Measurements from ENCODE around the gene ZNF791.

ZNF791 gene

DNA sequence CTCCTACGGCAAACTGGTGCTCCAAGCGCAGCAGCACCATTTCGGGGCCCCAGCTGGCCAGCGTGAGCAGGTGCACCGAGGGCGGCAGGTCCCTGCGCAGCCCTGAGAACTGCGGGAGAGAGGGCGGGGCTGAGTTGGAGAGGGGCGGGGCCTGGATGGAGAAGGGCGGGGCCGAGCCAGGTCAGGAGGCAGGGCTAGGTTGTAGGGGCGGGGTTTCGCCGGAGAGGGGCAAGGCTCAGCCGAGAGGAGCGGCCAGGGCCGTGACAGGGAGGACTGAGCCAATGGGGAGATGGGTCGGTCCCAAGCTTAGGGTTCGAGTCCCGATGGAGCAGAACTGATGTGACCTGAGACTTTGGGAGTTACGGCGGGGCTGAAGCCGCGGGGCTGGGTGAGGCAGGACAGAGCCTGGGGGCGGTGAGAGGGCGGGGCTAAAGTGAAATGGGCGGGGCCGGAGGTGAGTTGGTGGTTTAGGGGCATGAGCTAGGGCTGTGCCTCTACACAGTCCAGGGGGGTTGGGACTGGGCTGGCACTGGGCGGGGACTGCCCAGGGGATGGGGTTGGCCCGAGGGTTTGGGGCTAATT is 36.9 kb downstream of the ZNF791 start:
- ATAC-seq (peak; percentile 74), DNase-seq (ENCODE audit: low spot score in 2 of 2) (peak in 1 of 2 donors; percentile 14)
- H3K4me3 Mint-ChIP-seq = no peak overlapping the region
- peaks cover 9% of the 10 kb centered on the region for H3K4me1 Mint-ChIP-seq
- H3K36me3 Mint-ChIP-seq = peaks cover 88% of the 10 kb centered on the region
- no peaks in the 10 kb centered on the region for H3K9me3 Mint-ChIP-seq
- H3K27ac Mint-ChIP-seq = peak overlapping the region; percentile 40

DNA sequence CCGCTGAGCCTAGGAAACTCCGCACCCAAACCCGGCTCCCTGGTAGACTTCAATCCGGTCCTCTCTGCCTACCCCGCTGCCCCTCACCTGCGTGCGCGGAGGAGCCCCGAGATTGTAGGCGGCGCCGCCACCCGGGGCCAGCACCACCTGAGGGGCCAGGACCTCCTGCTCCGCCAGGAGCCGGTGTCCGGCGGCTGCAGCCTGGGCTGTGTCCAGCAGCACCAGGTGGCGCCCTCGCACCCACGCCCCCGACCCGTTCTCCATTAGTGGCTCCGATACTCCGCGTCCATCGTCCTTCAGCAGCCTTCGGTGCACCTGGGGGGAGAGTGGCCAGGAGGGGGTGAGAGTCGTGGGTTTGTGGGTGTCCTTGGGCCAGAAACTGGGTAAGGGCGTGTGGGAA is 37.4 kb downstream of the ZNF791 start:
- Mint-ChIP-seq H3K9me3 (no peaks in the 10 kb centered on the region), H3K4me1 (peaks cover 9% of the 10 kb centered on the region), H3K4me3 (no peak overlapping the region), H3K36me3 (peaks cover 88% of the 10 kb centered on the region), H3K27ac (peak overlapping the region; percentile 34)
- ATAC-seq = no peak
- no peak for DNase-seq (ENCODE audit: low spot score in 2 of 2)

DNA sequence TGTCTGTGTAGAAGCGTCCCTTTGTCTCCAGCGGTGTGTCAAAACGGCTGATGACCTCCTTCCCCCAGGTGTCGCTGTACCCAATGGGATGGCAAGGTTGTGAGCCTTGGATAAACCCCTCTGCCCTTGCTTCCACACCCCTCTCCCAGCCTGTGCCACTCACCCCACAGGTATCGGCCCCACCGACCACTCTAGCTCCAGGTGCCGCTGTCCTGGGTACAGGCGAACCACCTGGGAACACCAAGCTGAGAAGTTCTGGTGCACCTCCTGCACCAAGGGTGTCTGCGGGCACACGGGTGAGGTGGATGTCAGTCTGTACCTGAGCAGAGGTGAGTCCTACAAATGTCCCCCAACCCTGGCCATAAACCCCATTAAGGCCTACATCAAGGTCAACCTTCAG is 39.2 kb downstream of the ZNF791 start:
- Mint-ChIP-seq H3K4me1 (peaks cover 9% of the 10 kb centered on the region), H3K27ac (peak overlapping the region; percentile 48), H3K4me3 (no peak overlapping the region), H3K9me3 (no peaks in the 10 kb centered on the region), H3K36me3 (peaks cover 93% of the 10 kb centered on the region)
- ATAC-seq (no peak), DNase-seq (ENCODE audit: low spot score in 2 of 2) (no peak)

DNA sequence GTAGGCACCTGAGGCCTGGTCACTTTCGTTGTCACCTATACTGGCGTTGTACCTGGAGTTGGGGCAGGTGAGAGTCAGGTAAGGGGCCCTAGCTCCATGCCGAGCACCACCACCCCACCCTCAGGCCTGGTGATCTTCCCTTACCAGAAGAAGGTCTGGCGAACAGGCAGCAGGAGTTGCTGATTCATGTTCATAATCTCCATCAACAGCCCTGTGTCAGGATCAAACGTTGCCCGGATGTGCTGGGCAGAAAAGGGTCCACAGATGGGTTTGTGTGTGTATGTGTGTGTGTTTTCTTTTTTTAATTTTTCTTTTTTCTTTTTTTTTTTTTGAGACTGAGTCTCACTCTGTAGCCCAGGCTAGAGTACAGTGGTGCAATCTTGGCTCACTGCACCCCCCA is 41.5 kb downstream of the ZNF791 start:
- no peak overlapping the region for H3K4me3 Mint-ChIP-seq
- H3K36me3 Mint-ChIP-seq = peaks cover 95% of the 10 kb centered on the region
- H3K27ac Mint-ChIP-seq = no peak overlapping the region

DNA sequence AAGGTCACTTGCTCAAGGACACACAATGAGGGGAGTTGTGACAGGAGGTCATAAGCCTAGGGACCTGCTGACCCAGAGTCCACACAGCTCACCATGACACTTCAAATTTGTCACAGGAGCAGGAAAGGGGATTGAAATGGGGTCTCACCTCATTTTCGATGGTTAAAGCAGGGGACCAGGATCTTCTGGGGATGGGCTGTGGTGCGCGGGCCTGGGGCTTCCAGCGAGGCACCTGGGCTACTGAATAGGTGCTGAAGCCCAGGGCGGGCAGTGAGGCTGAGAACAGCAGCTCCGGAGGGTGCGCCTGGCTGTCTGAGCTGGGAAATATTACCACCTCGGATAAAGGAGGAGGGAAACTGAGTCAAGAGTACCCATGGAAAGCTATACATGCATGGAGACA is 44.8 kb downstream of the ZNF791 start:
- Mint-ChIP-seq H3K36me3 (peaks cover 100% of the 10 kb centered on the region), H3K4me3 (no peak overlapping the region), H3K9me3 (no peaks in the 10 kb centered on the region), H3K27ac (peak overlapping the region; percentile 9), H3K4me1 (peaks cover 9% of the 10 kb centered on the region)
- ATAC-seq = no peak
- DNase-seq (ENCODE audit: low spot score in 2 of 2) = no peak

More for the DNA sequence above, 41.5 kb downstream of the ZNF791 start:
- no peak for ATAC-seq
- Mint-ChIP-seq H3K4me1 (peaks cover 14% of the 10 kb centered on the region), H3K9me3 (no peaks in the 10 kb centered on the region)
- DNase-seq (ENCODE audit: low spot score in 2 of 2) = no peak

DNA sequence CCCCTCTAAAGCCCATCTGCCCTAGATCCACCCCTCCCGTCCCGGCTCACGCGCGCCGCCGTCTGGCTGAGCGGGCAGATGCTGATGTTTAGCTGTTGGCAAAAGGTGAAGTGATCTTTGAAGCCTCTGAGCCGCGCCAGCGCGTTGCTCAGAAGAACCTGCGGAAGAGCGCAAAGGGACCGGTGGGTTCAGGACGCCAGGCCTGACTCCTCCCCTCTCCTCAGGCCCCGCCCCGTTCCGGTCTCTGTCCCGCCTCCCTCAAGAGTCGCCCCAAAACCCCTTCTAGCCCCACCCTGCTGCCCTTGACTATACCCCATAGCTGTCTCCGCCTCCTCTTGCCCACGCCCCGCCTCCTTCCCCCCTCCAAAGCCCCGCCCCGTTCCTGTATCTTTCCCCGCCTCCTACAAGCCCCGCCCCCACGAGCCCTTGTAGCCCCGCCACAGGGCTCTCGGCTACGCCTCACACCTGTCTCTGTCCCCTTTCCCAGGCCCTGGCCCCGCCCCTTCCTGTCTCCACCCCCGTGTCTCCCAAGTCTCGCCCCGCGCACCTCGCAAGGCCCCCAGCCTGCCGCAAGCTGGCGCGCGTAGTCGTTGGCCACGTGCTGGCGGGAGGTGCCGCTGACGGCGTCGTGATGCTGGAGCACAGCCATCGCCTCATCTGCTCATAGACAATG is 46.3 kb downstream of the ZNF791 start:
- Mint-ChIP-seq H3K4me3 (no peak overlapping the region), H3K4me1 (peaks cover 9% of the 10 kb centered on the region), H3K27ac (no peak overlapping the region), H3K9me3 (no peaks in the 10 kb centered on the region), H3K36me3 (peaks cover 100% of the 10 kb centered on the region)
- DNase-seq (ENCODE audit: low spot score in 2 of 2) (no peak), ATAC-seq (peak; percentile 39)

DNA sequence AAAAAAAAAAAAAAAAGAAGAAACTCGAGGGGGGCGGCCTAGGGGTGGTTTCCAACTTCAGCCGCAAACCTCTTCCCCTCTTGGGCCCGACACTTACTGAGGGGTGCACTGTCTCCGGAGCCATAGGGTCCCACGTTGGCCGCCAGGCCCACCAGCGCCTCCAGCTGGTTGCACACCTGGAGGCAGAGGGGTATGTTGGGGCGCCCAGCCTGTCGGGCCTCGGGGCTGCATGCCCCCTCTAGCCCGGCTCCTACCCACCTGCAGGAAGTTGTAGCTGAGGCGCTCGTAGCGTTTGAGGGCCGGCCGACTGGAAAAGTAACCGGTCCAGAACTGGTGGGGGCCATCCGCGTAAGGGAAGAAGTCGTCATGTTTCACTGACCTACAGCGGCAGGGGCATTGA is 47.2 kb downstream of the ZNF791 start:
- H3K27ac Mint-ChIP-seq = no peak overlapping the region
- no peak overlapping the region for H3K4me3 Mint-ChIP-seq
- DNase-seq (ENCODE audit: low spot score in 2 of 2) (no peak), ATAC-seq (no peak)
- H3K9me3 Mint-ChIP-seq = no peaks in the 10 kb centered on the region
- peaks cover 9% of the 10 kb centered on the region for H3K4me1 Mint-ChIP-seq
- H3K36me3 Mint-ChIP-seq = peaks cover 100% of the 10 kb centered on the region

DNA sequence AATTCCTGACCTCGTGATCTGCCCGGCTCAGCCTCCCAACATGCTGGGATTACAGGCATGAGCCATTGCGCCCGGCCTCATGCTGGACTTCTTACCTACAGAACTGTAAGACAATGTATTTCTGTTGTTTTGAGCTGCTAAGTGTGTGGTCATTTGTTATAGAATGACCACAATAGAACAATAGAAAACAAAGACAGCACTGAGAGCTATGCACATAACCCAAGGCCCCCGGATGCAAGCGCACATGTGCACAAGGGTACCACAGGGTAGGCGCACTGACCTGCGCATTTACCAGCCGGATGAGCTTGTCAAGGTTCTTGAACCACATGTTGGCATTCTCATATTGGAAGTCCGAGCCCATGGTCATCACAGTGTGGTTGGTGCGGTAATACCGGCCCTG is 50.3 kb downstream of the ZNF791 start:
- Mint-ChIP-seq H3K9me3 (no peaks in the 10 kb centered on the region), H3K36me3 (peaks cover 98% of the 10 kb centered on the region), H3K4me1 (peaks cover 20% of the 10 kb centered on the region), H3K4me3 (no peak overlapping the region), H3K27ac (no peak overlapping the region)
- DNase-seq (ENCODE audit: low spot score in 2 of 2) (no peak), ATAC-seq (no peak)

DNA sequence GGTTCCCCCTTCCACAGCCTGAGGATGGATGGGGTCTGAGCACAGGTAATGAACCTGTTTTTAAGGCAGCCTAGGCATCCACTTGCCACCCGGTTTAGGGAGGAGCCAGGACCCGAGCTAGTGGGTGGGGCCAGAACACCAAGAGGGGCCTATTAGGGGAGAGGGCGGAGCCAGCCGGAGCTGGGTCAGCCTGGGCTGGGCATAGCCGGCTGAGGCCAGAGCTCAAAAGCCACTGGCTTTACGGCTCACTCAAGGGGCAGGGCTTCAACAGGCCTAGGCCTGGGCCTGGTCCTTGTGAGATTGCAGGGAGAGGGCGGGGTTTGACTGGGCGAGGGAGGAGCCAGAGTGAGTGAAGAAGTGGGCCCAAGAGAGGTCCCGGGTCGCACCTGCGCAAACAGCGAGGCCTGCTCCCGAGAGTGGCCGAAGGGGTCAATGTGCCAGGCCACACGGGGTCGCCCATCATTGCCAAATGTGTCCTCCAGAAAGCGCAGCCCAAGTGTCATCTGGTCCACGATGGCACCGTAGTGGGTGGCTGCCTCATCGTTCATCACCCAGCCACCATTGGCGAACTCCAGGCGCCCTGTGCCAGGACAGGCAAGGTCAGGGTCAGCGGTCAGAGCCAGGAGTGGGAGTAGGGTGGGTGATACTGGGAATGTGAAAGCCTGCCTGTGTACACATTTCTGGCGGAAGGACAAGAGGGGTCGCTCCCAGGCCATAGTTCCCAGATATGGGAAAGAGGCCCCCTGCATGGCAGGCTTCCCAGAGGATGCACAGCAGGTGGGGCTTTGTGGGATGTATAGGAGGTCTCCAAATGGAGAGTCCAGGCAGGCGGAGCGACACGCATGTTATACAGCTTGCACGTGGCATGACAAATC is 53.9 kb downstream of the ZNF791 start:
- ATAC-seq = no peak
- Mint-ChIP-seq H3K4me3 (peak overlapping the region; percentile 97), H3K9me3 (no peaks in the 10 kb centered on the region), H3K4me1 (peaks cover 54% of the 10 kb centered on the region), H3K27ac (peak overlapping the region; percentile 95), H3K36me3 (peaks cover 88% of the 10 kb centered on the region)
- no peak for DNase-seq (ENCODE audit: low spot score in 2 of 2)

DNA sequence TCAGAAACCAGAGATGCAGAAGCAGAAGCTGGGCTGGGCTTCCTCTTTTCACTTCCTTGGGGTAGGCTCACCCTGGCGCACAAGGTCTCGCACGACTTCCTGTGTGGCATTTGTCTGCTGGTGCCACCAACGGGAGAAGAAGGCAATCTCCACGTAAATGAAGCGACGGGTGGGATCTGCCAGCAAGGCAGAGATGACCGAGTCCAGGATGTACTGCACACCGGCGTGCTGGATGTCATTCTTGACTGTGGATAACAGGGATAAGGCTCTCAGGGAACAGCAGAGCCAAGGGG is 54.5 kb downstream of the ZNF791 start:
- H3K36me3 Mint-ChIP-seq = peaks cover 86% of the 10 kb centered on the region
- H3K4me3 Mint-ChIP-seq = peak overlapping the region; percentile 97
- ATAC-seq = peak; percentile 31
- H3K9me3 Mint-ChIP-seq = no peaks in the 10 kb centered on the region
- no peak for DNase-seq (ENCODE audit: low spot score in 2 of 2)
- peaks cover 59% of the 10 kb centered on the region for H3K4me1 Mint-ChIP-seq
- peak overlapping the region; percentile 95 for H3K27ac Mint-ChIP-seq

DNA sequence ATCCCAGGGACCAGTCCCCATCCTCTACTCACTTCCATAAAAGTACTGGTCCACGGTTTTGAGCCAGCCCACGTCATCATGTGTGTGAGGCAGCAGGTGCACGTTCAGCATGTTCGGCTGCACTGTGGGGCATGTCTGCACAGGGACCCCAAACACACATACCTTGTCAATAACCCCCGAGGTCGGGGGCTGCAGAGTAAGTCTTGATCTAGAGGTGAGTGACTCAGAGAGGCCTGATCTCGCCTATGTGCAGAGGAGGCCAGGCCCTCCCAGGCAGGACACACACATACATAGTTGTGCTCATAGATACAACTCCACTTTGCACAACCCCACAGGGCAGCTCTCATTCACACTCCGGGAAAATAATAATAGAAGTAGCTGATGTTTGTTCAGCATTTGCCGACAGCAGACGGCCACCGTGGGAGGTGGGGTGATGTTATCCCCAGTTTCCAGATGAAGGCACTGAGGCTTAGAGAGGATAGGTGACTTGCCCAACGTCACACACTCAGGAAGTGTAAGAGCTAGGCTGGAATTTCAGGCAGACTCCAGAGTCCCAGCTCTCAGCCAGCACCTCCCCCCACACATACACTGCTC is 55.0 kb downstream of the ZNF791 start:
- peak; percentile 29 for ATAC-seq
- Mint-ChIP-seq H3K36me3 (peaks cover 86% of the 10 kb centered on the region), H3K4me1 (peaks cover 64% of the 10 kb centered on the region), H3K4me3 (peak overlapping the region; percentile 97), H3K9me3 (no peaks in the 10 kb centered on the region), H3K27ac (peak overlapping the region; percentile 95)
- DNase-seq (ENCODE audit: low spot score in 2 of 2) = peak in 1 of 2 donors; percentile 31

DNA sequence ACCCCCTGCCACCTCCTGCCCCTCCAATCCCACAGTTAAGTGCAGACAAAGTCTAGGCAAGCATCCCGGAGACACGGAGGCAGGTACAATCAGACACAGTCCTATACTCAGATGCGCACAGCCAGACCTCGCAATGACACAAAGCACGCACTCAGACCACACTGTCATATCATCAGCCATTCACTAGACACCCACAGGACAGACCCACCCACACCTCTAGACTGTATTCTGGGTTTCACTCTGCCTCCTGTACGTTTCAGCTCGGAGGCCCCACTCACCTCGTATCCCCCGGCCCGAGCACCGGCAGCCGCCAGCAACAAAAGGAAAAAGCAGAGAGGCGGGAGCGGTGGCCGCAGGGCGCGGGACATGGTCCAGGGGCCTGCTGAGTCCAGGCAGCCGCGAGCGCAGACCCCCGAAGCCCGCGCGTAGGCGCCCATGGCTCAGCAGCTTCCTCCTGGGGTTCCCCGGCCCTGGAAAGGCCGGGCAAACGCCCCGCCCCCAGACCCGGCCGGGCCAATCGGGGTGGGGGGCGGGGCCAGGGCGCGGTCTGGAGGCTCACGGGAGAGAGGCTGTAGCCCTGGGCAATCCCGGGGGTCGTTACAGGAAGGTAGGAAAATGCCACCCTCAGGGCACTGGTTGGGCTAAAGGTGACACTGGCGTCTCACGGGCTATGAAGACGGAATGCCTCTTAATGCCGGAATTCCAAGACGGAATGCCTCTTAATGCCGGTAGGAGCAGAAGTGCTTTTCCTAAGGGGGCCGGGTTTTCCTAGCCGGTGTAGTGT is 55.7 kb downstream of the ZNF791 start, which contains the start of the genes MAN2B1 and WDR83:
TSS of gene MAN2B1 (minus strand) at position 478 of the 784 bp plus-strand sequence. CDS start at position 437, 41 bp downstream.
TSS of gene WDR83 (plus strand) at position 543 of the 784 bp plus-strand sequence. CDS start 2,984 bp downstream, outside the sequence.
- DNase-seq (ENCODE audit: low spot score in 2 of 2) = peak; percentile 76 to 90
- Mint-ChIP-seq H3K9me3 (no peaks in the 10 kb centered on the region), H3K4me1 (peaks cover 66% of the 10 kb centered on the region), H3K4me3 (peak within 1 kb of the TSS; percentile 97), H3K36me3 (peaks cover 86% of the 10 kb centered on the region), H3K27ac (peak within 1 kb of the TSS; percentile 95)
- peak; percentile 89 for ATAC-seq

DNA sequence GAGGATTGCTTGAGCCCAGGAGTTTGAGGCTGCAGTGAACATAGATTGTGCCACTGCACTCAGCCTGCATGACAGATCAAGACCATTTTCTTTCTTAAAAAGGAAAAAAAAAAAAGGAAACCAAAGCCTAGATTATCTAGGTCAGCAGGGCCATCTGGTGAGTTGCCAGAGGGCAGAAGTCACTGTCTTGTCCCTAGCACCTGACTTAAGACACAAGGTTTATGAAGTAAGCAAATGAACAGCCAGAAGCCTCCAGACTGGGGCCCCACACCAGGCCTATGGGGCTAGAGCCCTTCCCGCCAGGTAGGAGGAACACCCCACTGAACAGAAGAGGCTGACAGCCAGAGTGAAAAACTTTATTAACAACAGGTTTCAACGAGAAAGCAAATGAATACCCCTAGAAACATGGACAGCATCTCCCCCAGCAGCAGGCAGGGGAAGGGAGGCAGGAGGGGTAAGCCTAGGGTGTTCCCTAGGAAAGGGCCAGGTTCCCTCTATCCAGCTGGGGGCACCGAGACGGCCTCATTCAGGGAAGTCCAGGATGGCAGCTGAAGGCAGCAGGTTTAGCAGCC is 57.1 kb downstream of the ZNF791 start:
- Mint-ChIP-seq H3K4me3 (peak overlapping the region; percentile 97), H3K27ac (no peak overlapping the region), H3K36me3 (peaks cover 86% of the 10 kb centered on the region), H3K4me1 (peaks cover 75% of the 10 kb centered on the region), H3K9me3 (no peaks in the 10 kb centered on the region)
- ATAC-seq (no peak), DNase-seq (ENCODE audit: low spot score in 2 of 2) (no peak)

DNA sequence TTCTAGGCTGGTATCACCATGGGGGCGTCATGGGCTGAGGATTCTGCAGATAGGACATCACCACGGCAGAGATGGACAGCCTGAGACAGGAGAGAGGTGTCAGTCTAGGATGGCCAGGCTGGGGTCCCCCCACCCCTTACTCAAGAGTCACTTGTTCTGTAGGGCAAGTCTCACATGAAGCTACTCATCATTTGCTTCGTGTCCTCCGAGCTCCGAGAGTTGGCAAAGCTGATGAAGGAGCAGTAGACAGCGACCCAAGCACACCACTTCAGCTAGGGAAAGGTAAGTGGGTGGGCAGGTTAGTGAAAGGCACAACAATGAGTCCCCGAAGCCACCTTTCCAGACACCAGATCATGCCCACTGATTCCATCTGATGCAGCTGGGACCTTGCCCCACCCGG is 57.6 kb downstream of the ZNF791 start:
- ATAC-seq (no peak), DNase-seq (ENCODE audit: low spot score in 2 of 2) (no peak)
- Mint-ChIP-seq H3K4me3 (peak overlapping the region; percentile 97), H3K4me1 (peaks cover 75% of the 10 kb centered on the region), H3K36me3 (peaks cover 86% of the 10 kb centered on the region), H3K9me3 (no peaks in the 10 kb centered on the region), H3K27ac (peak overlapping the region; percentile 99)
